ENCODE results near the gene ATAD3B. TPM values are rescaled to one million over a fixed set of nuclear protein-coding genes. Genes with fewer than 3 reads are reported as not detected.
"Not testable (repeated sequence)": the region's sequence is repeated elsewhere in the genome, so short reads cannot be mapped to it uniquely, and the experiment has no call there.

Gene ATAD3B
- total RNA-seq, 3 donors from 2014 or later = 193 to 208 (median 194) TPM

DNA sequence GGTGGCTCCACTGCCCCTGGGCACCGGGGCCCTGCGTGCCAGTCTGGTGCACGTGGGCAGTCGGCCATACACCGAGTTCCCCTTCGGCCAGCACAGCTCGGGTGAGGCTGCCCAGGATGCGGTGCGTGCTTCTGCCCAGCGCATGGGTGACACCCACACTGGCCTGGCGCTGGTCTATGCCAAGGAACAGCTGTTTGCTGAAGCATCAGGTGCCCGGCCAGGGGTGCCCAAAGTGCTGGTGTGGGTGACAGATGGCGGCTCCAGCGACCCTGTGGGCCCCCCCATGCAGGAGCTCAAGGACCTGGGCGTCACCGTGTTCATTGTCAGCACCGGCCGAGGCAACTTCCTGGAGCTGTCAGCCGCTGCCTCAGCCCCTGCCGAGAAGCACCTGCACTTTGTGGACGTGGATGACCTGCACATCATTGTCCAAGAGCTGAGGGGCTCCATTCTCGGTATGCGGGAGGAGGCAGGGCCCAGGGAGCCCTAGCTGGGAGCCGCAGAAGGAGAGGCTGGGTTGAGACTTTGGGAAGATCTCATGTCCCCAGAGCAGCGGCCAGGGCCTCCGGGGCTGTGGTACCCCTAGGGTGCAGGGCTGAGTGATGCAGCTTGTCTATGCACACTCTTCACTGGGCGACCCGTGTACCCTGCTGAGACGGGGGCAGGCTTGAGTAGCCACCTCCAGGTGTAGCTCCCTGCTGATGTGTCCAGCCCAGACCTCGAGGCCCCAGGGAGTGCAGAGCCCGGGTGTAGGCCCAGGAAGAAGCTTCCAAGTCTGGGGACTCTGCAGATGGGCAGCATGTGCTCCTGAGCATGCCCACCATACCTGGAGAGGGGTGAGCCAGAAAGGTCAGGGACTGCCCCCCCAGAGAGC, 34.3 kb upstream of the ATAD3B start:
- no peaks in the 10 kb centered on the region for H3K9me3 Mint-ChIP-seq
- peaks cover 6% of the 10 kb centered on the region for H3K4me1 Mint-ChIP-seq (ENCODE audit: low read depth)
- no peak for DNase-seq
- no peak for ATAC-seq
- H3K4me3 Mint-ChIP-seq = no peak overlapping the region
- no peaks in the 10 kb centered on the region for H3K36me3 Mint-ChIP-seq (ENCODE audit: insufficient read depth)
- peaks cover 34% of the 10 kb centered on the region for H3K27me3 Mint-ChIP-seq (ENCODE audit: low read depth)

DNA sequence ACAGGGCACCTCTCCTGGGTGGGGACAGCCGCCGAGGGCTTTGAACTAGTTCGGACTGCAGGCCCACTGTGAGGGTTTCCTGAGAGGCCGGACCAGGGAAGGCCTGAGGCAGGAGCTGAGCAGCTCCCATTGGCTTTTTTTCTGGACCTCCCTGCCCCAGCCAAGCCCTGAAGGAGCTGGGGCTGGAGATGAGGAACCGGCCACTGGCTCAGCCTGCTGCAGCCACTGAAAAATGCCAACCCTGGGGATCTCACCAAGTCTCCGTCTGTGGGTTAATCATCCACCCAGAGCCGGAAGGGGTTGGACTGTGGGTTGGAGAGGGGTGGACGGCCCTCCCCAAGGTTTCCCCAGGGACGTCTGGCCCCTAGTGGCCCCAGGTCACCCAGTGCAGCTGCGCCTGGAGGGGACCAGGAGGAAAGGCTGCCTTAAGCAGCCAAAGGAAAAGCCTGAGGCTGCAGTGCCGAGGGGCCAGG, 33.6 kb upstream of the ATAD3B start:
- peaks cover 33% of the 10 kb centered on the region for H3K27me3 Mint-ChIP-seq (ENCODE audit: low read depth)
- no peaks in the 10 kb centered on the region for H3K9me3 Mint-ChIP-seq
- DNase-seq (no peak), ATAC-seq (no peak)
- no peaks in the 10 kb centered on the region for H3K36me3 Mint-ChIP-seq (ENCODE audit: insufficient read depth)
- H3K4me1 Mint-ChIP-seq (ENCODE audit: low read depth) = peaks cover 6% of the 10 kb centered on the region
- no peak overlapping the region for H3K4me3 Mint-ChIP-seq

DNA sequence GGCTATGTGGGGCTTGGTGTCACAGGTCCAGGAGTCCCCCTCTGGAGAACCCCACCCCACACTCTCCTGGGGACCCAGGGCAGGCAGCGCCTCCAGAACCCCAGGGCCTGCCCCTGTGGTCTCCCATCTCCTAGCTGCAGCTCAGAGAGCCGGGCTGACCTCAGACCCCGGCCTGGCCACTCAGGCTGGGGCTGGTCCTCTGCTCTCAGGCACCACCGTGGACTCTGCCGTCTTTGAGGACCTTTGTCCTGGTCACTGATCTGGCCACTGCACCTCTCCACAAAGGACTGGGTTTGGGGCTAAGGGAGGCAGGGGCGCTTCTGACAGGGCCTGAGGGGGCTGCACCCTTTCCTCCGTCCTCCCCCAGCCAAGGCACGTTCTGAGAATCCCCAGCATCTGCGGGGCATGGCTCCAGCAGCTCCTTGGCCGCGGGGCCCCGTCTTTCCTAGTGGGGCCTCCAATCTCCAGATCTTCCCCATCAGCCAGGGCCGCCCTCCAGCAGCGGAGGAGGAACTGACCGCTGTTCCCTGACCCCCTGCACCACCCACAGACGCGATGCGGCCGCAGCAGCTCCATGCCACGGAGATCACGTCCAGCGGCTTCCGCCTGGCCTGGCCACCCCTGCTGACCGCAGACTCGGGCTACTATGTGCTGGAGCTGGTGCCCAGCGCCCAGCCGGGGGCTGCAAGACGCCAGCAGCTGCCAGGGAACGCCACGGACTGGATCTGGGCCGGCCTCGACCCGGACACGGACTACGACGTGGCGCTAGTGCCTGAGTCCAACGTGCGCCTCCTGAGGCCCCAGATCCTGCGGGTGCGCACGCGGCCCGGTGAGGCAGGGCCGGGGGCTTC, 32.8 kb upstream of the ATAD3B start:
- no peak for ATAC-seq
- Mint-ChIP-seq H3K9me3 (no peaks in the 10 kb centered on the region), H3K27me3 (ENCODE audit: low read depth) (peaks cover 29% of the 10 kb centered on the region), H3K4me1 (ENCODE audit: low read depth) (peaks cover 6% of the 10 kb centered on the region), H3K36me3 (ENCODE audit: insufficient read depth) (no peaks in the 10 kb centered on the region), H3K4me3 (no peak overlapping the region)
- DNase-seq = no peak

DNA sequence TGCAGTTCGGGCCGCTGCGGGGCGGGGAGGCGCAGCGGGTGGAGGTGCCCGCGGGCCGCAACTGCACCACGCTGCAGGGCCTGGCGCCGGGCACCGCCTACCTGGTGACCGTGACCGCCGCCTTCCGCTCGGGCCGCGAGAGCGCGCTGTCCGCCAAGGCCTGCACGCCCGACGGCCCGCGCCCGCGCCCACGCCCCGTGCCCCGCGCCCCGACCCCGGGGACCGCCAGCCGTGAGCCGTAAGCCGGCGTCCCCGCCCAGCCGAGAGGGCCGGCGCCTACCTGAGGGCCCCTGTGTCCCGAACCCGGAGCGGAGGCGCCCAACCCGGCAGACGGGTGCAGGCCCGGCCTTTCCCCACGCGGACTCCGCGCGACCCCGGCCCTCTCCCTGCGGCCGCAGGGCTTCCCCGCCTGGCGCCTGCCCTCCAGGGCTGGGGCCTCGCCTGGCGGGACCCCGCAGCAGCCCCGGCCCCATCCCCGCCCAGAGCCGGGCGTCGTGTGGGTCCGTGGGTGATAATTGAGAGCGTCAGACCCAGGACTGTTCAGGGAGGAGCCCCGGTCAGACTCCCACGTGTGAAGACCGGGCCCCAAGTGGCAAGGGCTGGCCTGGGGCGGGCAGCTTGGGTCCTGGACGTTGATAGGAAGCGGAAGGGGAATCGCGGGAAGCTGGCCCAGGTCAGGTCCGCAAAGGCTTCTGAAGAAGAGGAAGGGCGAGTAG, 31.9 kb upstream of the ATAD3B start:
- peaks cover 6% of the 10 kb centered on the region for H3K4me1 Mint-ChIP-seq (ENCODE audit: low read depth)

DNA sequence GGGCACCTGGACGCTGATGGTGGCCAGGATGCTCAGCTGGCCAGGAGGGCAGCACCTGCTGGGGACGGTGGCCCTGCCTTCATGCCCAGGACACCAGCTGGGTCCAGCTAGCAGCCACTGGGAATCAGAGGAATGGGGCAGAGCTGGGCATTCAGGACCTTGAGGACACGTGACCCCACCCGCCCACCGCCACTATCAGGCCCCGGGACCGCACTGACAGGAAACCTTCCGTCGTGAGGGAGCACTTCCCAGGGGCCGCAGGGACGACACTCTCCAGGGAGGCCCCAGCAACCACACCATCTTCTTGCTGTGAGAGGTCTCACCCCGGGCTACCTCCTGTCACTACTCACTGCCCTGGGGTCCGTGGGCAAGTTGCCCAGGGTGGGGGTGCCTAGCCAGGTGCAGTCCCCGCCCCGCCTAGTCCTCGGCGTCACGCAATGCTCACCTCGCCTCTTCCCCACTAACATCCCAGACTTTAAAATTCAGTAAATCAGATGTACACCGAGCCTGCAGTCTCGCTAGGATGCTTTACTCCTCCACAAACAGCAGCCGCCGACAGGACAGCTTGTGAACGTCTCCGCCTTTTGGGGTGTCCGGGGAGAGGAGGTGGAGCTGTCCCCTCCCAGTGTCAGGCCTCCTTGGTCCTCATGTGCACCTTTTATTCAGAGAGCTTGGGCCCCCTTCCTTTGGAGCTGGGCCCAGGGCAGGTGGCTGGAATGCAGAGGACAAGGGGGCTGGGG, 31.1 kb upstream of the ATAD3B start:
- Mint-ChIP-seq H3K27me3 (ENCODE audit: low read depth) (peaks cover 24% of the 10 kb centered on the region), H3K36me3 (ENCODE audit: insufficient read depth) (no peaks in the 10 kb centered on the region), H3K4me1 (ENCODE audit: low read depth) (peaks cover 3% of the 10 kb centered on the region), H3K4me3 (no peak overlapping the region), H3K9me3 (no peaks in the 10 kb centered on the region)
- ATAC-seq (no peak), DNase-seq (no peak)

More for the DNA sequence above, 31.9 kb upstream of the ATAD3B start:
- no peak for ATAC-seq
- Mint-ChIP-seq H3K9me3 (no peaks in the 10 kb centered on the region), H3K27me3 (ENCODE audit: low read depth) (peaks cover 29% of the 10 kb centered on the region), H3K36me3 (ENCODE audit: insufficient read depth) (no peaks in the 10 kb centered on the region), H3K4me3 (no peak overlapping the region)
- DNase-seq = no peak

DNA sequence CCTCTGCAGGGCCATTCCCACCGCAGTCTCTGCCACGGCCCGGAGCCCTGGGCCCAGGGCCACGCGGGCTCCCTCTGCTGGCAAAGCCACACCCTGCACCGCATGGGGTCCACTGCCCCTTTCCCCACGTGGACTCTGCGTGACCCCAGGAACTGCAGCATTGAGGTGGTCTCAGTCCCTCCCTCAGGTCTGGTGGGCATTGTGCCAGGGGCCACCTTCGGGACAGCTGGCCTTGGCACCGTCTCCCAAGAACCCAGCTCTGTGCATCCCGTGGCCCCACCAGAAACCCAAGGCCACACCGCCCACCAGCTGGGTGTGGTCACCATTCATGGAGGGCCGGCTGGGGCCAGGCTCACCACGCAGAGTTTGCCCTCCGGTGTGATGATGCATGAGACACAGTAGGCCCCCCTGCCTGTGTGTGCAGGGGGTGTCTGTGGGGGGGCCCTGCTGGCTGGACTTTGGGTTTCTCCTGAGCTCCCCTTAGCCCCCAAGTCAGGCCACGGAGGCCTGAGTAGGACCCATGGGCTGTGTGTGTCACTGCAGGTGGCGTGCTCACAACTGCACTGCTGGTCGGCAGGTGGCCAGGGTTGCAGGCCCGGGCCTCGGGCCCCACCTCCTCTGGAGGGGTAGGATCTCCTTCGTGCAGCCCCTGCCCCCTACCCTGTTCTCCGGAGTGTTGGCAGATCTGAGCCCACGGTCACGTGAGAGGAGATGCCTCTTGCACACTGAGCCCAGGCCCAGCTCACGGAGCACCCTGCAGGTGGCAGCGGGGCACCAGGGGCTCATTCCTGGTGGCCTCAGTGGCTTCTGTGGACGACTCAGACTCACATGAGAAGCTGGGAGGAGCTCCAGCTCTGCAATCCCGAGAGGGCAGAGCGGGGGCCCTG, 30.3 kb upstream of the ATAD3B start:
- peaks cover 23% of the 10 kb centered on the region for H3K27me3 Mint-ChIP-seq (ENCODE audit: low read depth)
- ATAC-seq = peak; percentile 87 to 88
- no peaks in the 10 kb centered on the region for H3K36me3 Mint-ChIP-seq (ENCODE audit: insufficient read depth)

DNA sequence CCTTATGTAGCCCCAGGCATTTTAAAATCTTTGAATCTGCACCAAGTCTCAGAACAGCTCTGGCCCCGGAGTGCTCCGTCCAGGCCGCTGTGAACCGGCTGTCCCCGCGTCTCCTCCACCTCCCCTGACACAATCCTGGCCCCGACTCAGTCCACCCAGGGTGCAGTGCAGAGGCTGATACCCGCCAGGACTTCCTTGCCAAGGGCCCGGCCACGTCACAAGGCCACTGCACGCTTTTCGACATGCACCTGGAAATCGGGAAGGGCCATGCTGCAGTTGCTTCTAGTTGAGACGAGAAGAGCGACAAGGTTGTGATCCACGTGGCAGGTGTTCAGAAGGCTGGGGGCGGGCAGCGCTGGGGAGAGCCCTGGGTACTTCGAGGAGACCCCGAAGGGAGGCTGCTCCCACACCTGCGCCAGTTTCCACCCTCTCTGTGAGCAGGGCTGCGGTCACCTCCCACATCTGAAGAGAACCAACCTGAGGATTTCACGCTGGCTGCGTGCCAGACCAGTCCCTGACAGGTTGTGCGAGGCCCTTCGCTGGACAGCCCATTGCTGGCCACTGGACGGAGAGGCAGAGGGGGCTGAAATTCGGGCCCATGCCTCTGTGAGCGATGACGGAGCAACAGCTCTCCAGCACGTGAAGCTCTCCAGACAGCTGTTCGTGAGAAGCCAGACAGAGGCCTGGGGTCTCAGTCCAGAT, 29.3 kb upstream of the ATAD3B start:
- no peak for ATAC-seq
- no peaks in the 10 kb centered on the region for H3K4me1 Mint-ChIP-seq (ENCODE audit: low read depth)
- DNase-seq = no peak
- H3K27me3 Mint-ChIP-seq (ENCODE audit: low read depth) = peaks cover 20% of the 10 kb centered on the region
- no peak overlapping the region for H3K4me3 Mint-ChIP-seq
- H3K36me3 Mint-ChIP-seq (ENCODE audit: insufficient read depth) = no peaks in the 10 kb centered on the region
- H3K9me3 Mint-ChIP-seq = no peaks in the 10 kb centered on the region

More for the DNA sequence above, 30.3 kb upstream of the ATAD3B start:
- peak; percentile 58 for DNase-seq
- no peaks in the 10 kb centered on the region for H3K9me3 Mint-ChIP-seq
- peaks cover 2% of the 10 kb centered on the region for H3K4me1 Mint-ChIP-seq (ENCODE audit: low read depth)
- no peak overlapping the region for H3K4me3 Mint-ChIP-seq

DNA sequence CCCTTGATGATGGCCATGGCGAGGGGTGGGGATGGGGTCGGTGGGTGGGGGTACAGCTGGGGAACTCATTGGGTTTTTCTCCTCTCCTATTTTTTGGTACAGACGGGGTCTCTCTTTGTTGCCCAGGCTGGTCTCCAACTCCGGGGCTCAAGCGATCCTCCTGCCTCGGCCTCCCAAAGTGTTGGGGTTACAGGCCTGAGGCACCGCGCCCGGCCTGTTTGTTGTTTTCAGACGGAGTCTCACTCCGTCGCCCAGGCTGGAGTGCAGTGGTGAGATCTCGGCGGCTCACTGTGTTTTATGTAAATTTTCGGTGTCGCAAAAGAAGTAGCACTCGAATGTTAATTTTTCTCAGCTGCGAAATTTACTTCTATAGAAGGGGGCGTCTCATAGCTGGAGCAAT, 24.9 kb upstream of the ATAD3B start:
- not testable (repeated sequence) for H3K4me1 Mint-ChIP-seq (ENCODE audit: low read depth); ATAC-seq; DNase-seq; H3K4me3 Mint-ChIP-seq; H3K9me3 Mint-ChIP-seq; H3K36me3 Mint-ChIP-seq (ENCODE audit: insufficient read depth); H3K27me3 Mint-ChIP-seq (ENCODE audit: low read depth)

DNA sequence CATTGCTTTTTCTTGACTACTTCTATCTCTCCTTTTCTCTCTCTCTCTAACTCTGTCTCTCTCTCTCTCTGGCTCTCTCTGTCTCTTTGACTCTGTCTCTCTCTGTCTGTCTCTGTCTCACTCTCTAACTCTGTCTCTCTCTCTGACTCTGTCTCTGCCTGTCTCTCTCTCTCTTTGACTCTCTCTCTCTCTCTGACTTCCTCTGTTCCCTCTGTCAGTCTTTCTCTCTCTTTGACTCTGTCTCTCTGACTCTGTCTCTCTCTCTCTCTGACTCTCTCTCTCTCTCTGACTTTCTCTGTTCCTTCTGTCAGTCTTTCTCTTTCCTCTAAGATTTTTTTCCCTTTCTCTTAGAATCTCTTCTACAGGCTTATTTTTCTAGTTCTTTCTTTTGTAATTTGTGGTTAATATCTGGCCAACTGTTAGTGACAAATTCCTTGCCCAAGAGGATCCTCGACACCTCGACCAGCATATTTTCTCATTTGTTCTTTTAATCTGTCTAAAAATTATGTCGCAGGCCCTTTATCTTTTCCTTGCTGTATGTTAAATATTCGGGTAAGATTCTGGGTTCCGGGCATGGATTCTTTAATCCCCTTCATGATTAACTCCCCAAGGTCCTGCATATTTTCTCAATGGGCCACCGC, 22.3 kb upstream of the ATAD3B start, which contains the start of gene ATAD3C:
Gene ATAD3C, plus strand, starts transcription at position 591 of the 641 bp plus-strand sequence. CDS start 995 bp downstream, outside the sequence.
- ATAC-seq = no peak
- no peaks in the 10 kb centered on the region for H3K4me1 Mint-ChIP-seq (ENCODE audit: low read depth)
- no peaks in the 10 kb centered on the region for H3K36me3 Mint-ChIP-seq (ENCODE audit: insufficient read depth)
- DNase-seq = no peak
- H3K27me3 Mint-ChIP-seq (ENCODE audit: low read depth) = no peaks in the 10 kb centered on the region
- H3K4me3 Mint-ChIP-seq = no peak within 1 kb of the TSS
- no peaks in the 10 kb centered on the region for H3K9me3 Mint-ChIP-seq

DNA sequence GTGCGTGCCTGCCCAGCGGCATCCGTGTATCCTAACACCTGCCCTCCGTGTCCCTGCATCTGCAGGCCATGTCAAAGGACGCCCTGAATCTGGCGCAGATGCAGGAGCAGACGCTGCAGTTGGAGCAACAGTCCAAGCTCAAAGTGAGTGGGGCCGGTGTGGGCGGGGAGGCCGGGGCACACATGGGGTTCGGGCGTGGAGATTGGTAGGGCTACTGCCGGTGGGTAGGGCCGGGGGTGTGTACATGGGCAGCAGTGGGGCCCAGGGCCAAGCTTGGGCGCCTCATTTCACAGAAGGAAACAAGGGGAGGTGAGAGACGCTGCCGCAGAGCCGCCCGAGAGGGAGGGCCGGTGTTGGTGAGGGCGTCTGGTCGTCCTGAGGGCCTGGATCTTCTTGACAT, 20.9 kb upstream of the ATAD3B start:
- not testable (repeated sequence) for H3K9me3 Mint-ChIP-seq; H3K4me3 Mint-ChIP-seq; H3K4me1 Mint-ChIP-seq (ENCODE audit: low read depth); H3K27me3 Mint-ChIP-seq (ENCODE audit: low read depth); DNase-seq; ATAC-seq; H3K36me3 Mint-ChIP-seq (ENCODE audit: insufficient read depth)

DNA sequence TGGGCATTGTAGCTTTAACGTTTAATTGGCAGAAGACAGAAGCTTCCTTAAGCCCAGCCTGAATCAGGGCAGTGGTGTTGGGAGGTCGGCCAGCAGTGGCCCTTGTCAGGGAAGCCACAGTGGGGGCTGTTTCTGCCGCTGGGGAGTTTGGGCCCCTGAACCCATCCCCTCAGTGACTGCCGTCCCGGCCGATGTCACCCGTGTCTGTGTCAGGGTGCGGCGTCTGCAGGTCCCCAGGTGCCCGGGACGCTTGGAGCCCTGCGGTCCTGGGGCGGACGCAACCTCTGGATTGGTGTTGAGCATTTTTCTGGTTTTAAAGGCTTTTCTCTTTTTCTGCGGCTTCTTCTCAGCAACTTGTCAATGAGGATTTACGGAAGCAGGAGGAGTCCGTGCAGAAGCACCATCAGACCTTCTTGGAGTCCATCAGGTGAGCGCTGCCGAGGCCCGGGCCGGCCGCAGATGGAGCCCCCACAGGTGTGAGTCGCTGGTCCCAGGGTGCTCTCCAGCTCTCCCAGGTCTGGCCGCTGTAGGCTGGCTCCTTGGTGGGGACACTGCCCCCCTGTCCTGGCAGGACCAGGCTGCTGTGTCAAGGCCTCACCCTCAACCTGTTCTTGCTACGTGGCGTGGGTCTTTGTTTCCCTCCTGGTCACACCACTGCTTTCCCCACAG, 19.7 kb upstream of the ATAD3B start:
- no peaks in the 10 kb centered on the region for H3K36me3 Mint-ChIP-seq (ENCODE audit: insufficient read depth)
- no peak for ATAC-seq
- no peak for DNase-seq
- H3K4me3 Mint-ChIP-seq = no peak overlapping the region
- H3K4me1 Mint-ChIP-seq (ENCODE audit: low read depth) = no peaks in the 10 kb centered on the region
- no peaks in the 10 kb centered on the region for H3K27me3 Mint-ChIP-seq (ENCODE audit: low read depth)
- no peaks in the 10 kb centered on the region for H3K9me3 Mint-ChIP-seq

DNA sequence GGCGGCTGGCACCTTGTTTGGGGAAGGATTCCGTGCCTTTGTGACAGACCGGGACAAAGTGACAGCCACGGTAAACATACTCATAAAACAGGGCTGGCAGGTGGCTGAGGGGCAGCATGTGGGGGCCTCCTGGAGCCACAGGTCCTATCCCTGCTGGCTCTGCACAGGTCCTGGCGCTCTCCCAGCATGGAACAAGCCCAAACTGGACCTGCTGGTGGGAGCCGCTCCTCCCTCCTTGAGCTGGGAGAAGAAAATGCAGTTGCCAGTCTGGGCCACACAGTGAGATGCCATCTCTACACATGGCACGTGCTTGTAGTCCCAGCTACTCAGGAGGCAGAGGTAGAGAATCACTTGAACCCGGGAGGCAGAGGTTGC, 19.2 kb upstream of the ATAD3B start:
- not testable (repeated sequence) for DNase-seq; ATAC-seq; H3K4me1 Mint-ChIP-seq (ENCODE audit: low read depth); H3K27me3 Mint-ChIP-seq (ENCODE audit: low read depth); H3K4me3 Mint-ChIP-seq; H3K36me3 Mint-ChIP-seq (ENCODE audit: insufficient read depth); H3K9me3 Mint-ChIP-seq

All from activated T-cell treated with anti-CD3 and anti-CD28 coated beads, Interleukin-2, amount 50 U/mL, for 4 hours (primary cell).